ENCODE measurements around the gene ATP6V1E1. TPM values are rescaled to one million over a fixed set of nuclear protein-coding genes. Genes with fewer than 3 reads are reported as not detected.

Gene ATP6V1E1
- total and polyA plus RNA-seq, 2 donors (not counting 1 experiment from before 2014, with no cell fraction given): 51.3 to 82.6 TPM

DNA sequence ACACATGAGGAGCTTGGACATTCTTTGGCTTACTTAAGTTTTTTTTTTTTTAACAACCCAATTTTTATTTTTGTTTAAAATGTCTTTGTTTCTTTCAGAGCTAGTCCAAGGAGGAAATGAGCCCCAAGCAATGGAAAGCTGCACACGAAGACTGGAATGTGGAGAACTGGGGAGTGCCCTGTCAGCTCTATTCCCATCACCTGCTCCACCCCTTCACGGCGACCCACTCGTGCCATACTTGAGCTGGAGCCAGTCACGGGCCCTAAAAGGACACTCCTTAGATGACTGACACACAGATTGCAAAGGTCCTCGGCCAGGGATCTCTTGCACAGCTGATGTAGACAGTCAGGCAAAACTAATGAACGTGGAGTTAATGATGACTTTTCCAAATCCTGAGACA lies 75.8 kb downstream of the ATP6V1E1 start:
- Histone ChIP-seq H3K27me3 (replicated peaks in 1 of 4; ENCODE audit: control extremely low read depth in 1 of 4, control insufficient read depth in 3 of 4, insufficient read depth in 4 of 4, low read length in 3 of 4) (no peaks in the 10 kb centered on the region), H3K9ac (ENCODE audit: low read length) (no peak overlapping the region), H3K79me2 (ENCODE audit: control insufficient read depth, insufficient read depth, low read length) (no peaks in the 10 kb centered on the region), H3K36me3 (replicated peaks in 1 of 2; ENCODE audit: control extremely low read depth in 1 of 2, control insufficient read depth in 1 of 2, extremely low read depth in 1 of 2, insufficient read depth in 2 of 2, low read length in 1 of 2) (no peaks in the 10 kb centered on the region), H3K4me3 (ENCODE audit: control extremely low read depth in 1 of 5, extremely low read depth in 1 of 5, insufficient read depth in 1 of 5, low read depth in 2 of 5, low read length in 4 of 5) (no peak overlapping the region), H3K9me3 (ENCODE audit: control extremely low read depth in 1 of 3, control insufficient read depth in 2 of 3, insufficient read depth in 1 of 3, low read length in 2 of 3) (no peaks in the 10 kb centered on the region), H2AFZ (ENCODE audit: insufficient read depth, low read depth, low read length, poor library complexity, severe bottlenecking) (no peak overlapping the region), H3K27ac (ENCODE audit: low read length in 2 of 2) (no peak overlapping the region), H4K20me1 (ENCODE audit: control insufficient read depth, insufficient read depth, low read length, poor library complexity, severe bottlenecking) (no peaks in the 10 kb centered on the region), H3K4me1 (ENCODE audit: control insufficient read depth in 2 of 2, insufficient read depth in 2 of 2, low read length in 2 of 2) (no peaks in the 10 kb centered on the region), H3K4me2 (replicated peaks; ENCODE audit: low read depth, low read length, poor library complexity, severe bottlenecking) (no peak overlapping the region)
- Mint-ChIP-seq H3K27me3 (no peaks in the 10 kb centered on the region), H3K27ac (no peak overlapping the region), H3K4me1 (no peaks in the 10 kb centered on the region), H3K9me3 (ENCODE audit: insufficient read depth) (no peaks in the 10 kb centered on the region), H3K4me3 (no peak overlapping the region)
- ATAC-seq (ENCODE audit: low read depth) (no peak), DNase-seq (no peak)
- POLR2A ChIA-PET: no interaction called here
- intact Hi-C loops (cut with micrococcal nuclease): no loop called here
- TF ChIP-seq EZH2 (IDR thresholded peaks at IDR 0.05; ENCODE audit: borderline replicate concordance, insufficient read depth, low read depth, low read length, poor library complexity, severe bottlenecking): no peak
- TF ChIP-seq, protein P1, sequence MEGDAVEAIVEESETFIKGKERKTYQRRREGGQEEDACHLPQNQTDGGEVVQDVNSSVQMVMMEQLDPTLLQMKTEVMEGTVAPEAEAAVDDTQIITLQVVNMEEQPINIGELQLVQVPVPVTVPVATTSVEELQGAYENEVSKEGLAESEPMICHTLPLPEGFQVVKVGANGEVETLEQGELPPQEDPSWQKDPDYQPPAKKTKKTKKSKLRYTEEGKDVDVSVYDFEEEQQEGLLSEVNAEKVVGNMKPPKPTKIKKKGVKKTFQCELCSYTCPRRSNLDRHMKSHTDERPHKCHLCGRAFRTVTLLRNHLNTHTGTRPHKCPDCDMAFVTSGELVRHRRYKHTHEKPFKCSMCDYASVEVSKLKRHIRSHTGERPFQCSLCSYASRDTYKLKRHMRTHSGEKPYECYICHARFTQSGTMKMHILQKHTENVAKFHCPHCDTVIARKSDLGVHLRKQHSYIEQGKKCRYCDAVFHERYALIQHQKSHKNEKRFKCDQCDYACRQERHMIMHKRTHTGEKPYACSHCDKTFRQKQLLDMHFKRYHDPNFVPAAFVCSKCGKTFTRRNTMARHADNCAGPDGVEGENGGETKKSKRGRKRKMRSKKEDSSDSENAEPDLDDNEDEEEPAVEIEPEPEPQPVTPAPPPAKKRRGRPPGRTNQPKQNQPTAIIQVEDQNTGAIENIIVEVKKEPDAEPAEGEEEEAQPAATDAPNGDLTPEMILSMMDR (IDR thresholded peaks at IDR 0.05): no peak
- 84% methylated on average over 6 of the region's 7 CpGs for WGBS (ENCODE audit: insufficient coverage)
- CTCF ChIA-PET: no interaction called here

DNA sequence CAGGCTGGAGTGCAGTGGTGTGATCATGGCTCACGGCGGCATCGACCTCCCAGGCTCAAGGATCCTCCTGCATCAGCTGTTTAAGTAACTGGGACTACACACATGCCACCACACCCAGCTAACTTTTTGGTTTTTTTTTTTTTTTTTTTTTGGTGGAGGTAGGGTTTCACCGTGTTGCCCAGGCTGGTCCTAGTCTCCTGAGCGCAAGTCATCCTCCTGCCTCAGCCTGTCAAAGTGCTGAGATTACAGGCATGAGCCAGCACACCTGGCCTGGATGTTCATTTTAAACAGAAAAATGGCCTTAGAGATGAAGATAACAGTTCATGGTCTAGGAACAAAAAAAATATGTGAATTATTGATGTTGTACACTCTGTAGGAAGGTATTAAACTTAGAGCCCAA lies 78.9 kb downstream of the ATP6V1E1 start:
- Histone ChIP-seq H3K9ac (ENCODE audit: low read length) (no peak overlapping the region), H3K27ac (ENCODE audit: low read length in 2 of 2) (no peak overlapping the region), H3K36me3 (replicated peaks in 1 of 2; ENCODE audit: control extremely low read depth in 1 of 2, control insufficient read depth in 1 of 2, extremely low read depth in 1 of 2, insufficient read depth in 2 of 2, low read length in 1 of 2) (no peaks in the 10 kb centered on the region), H2AFZ (ENCODE audit: insufficient read depth, low read depth, low read length, poor library complexity, severe bottlenecking) (no peak overlapping the region), H3K4me1 (ENCODE audit: control insufficient read depth in 2 of 2, insufficient read depth in 2 of 2, low read length in 2 of 2) (no peaks in the 10 kb centered on the region), H3K4me2 (replicated peaks; ENCODE audit: low read depth, low read length, poor library complexity, severe bottlenecking) (no peak overlapping the region), H3K9me3 (ENCODE audit: control extremely low read depth in 1 of 3, control insufficient read depth in 2 of 3, insufficient read depth in 1 of 3, low read length in 2 of 3) (no peaks in the 10 kb centered on the region), H3K4me3 (ENCODE audit: control extremely low read depth in 1 of 5, extremely low read depth in 1 of 5, insufficient read depth in 1 of 5, low read depth in 2 of 5, low read length in 4 of 5) (no peak overlapping the region), H4K20me1 (ENCODE audit: control insufficient read depth, insufficient read depth, low read length, poor library complexity, severe bottlenecking) (no peaks in the 10 kb centered on the region), H3K79me2 (ENCODE audit: control insufficient read depth, insufficient read depth, low read length) (no peaks in the 10 kb centered on the region), H3K27me3 (replicated peaks in 1 of 4; ENCODE audit: control extremely low read depth in 1 of 4, control insufficient read depth in 3 of 4, insufficient read depth in 4 of 4, low read length in 3 of 4) (no peaks in the 10 kb centered on the region)
- CTCF ChIA-PET: interaction anchor here (1.2 kb wide), 1 partner anchor 9 kb away, joined by 3 read pairs; no protein-coding TSS in a partner anchor
- no peaks in the 10 kb centered on the region for H3K4me1 Mint-ChIP-seq
- no peak overlapping the region for H3K4me3 Mint-ChIP-seq
- H3K9me3 Mint-ChIP-seq (ENCODE audit: insufficient read depth): no peaks in the 10 kb centered on the region
- POLR2A ChIA-PET: interaction anchor here (0.6 kb wide), 1 partner anchor 94 kb away, joined by 3 read pairs; no protein-coding TSS in a partner anchor
- ATAC-seq (ENCODE audit: low read depth) (no peak), DNase-seq (no peak)
- 92% methylated on average over 2 of the region's 5 CpGs for WGBS (ENCODE audit: insufficient coverage)
- H3K27me3 Mint-ChIP-seq: no peaks in the 10 kb centered on the region
- no peak overlapping the region for H3K27ac Mint-ChIP-seq
- TF ChIP-seq EZH2 (IDR thresholded peaks at IDR 0.05; ENCODE audit: borderline replicate concordance, insufficient read depth, low read depth, low read length, poor library complexity, severe bottlenecking): no peak
- TF ChIP-seq, protein P1 (IDR thresholded peaks at IDR 0.05): no peak
- intact Hi-C loops (cut with micrococcal nuclease): no loop called here
